HepG2 (cell line): ENCODE measurements around the gene SLC9A9. TPM values are rescaled to one million over a fixed set of nuclear protein-coding genes. Genes with fewer than 3 reads are reported as not detected.

Experiments used
- ATAC-seq: fragments of 200-7000 bp; cut with Tn5 transposase; 3 replicates; pipeline ENCODE4 v1.9.1; 2020; ENCODE audit warnings: mild to moderate bottlenecking, moderate library complexity
- BruUV-seq: library from RNA; stranded (reverse); fragments of 400-500 nt; replicated peaks from 2 replicates; lab custom pipeline; 2021; lab: Mats Ljungman, UMichigan
- CTCF ChIA-PET: fragments of 300-600 bp; formaldehyde crosslinking; extraction: SDS; loops from one replicate; lab custom pipeline; 2021; ENCODE audit warnings: low total read pairs, inconsistent platforms, low intra/inter-chr PET ratio; lab: Yijun Ruan, JAX
- POLR2A ChIA-PET: fragments of 350-600 bp; sonication (Branson Sonifier 250); formaldehyde crosslinking; loops from one replicate; lab custom pipeline; 2020; ENCODE audit warnings: antibody characterized with exemption, inconsistent platforms; lab: Yijun Ruan, JAX
- DNase-seq: peaks from one replicate; pipeline ENCODE4 v3.0.0-alpha.2; 2015; ENCODE audit warnings: low spot score
- FAIRE-seq: peaks from 3 replicates; lab custom pipeline; 2011; peaks lifted over from hg19 to GRCh38; lab: Jason Lieb, UNC
- H2AFZ ChIP-seq: one replicate; pipeline ENCODE4 v1.6.1; 2011; ENCODE audit warnings: low read length, inconsistent platforms
- H3K27ac ChIP-seq: fragments of 300-600 bp; 3 replicates; pipeline ENCODE4 v1.8.0; 2011; ENCODE audit warnings: mixed run types, mild to moderate bottlenecking, mixed read lengths, low read length, inconsistent platforms; ENCODE audit not compliant: insufficient read depth; ENCODE audit errors: extremely low read length
- H3K27me3 ChIP-seq, 2 experiments: fragments of 200-600 bp in 1 of 2; 2 replicates in 1 of 2; 3 replicates in 1 of 2; pipeline versions ENCODE4 v1.6.0 to v1.8.0; 2011; ENCODE audit warnings: low read length in 2 of 2, mild to moderate bottlenecking in 2 of 2, moderate library complexity in 2 of 2, inconsistent platforms in 1 of 2; ENCODE audit not compliant: insufficient read depth in 2 of 2, control insufficient read depth in 1 of 2
- H3K36me3 ChIP-seq, 2 experiments: fragments of 200-600 bp in 1 of 2; replicated peaks in 1 of 2; 2 replicates in 1 of 2; 3 replicates in 1 of 2; pipeline versions ENCODE4 v1.5.1 to v1.8.0; 2011; ENCODE audit warnings: low read length in 2 of 2, inconsistent platforms in 1 of 2; ENCODE audit not compliant: insufficient read depth in 2 of 2, control insufficient read depth in 1 of 2
- H3K4me1 ChIP-seq: 2 replicates; pipeline ENCODE4 v1.5.1; 2012; ENCODE audit warnings: low read length, inconsistent platforms; ENCODE audit not compliant: insufficient read depth
- H3K4me2 ChIP-seq: 2 replicates; pipeline ENCODE4 v1.6.0; 2011; ENCODE audit warnings: low read depth, low read length, inconsistent platforms
- H3K4me3 ChIP-seq, 3 experiments: fragments of 200-600 bp in 1 of 3; sonication (generic), shearing (Covaris generic) in 1 of 3; replicated peaks in 1 of 3; 2 replicates each; pipeline ENCODE4 v1.5.1; 2011 to 2016; ENCODE audit warnings: low read length in 3 of 3, inconsistent platforms in 2 of 3, low read depth in 2 of 3, mild to moderate bottlenecking in 2 of 3, control low read depth in 1 of 3, mixed read lengths in 1 of 3; ENCODE audit not compliant: insufficient read depth in 1 of 3
- H3K79me2 ChIP-seq: one replicate; pipeline ENCODE4 v1.6.1; 2011; ENCODE audit warnings: low read length, inconsistent platforms; ENCODE audit not compliant: insufficient read depth
- H3K9ac ChIP-seq: 2 replicates; pipeline ENCODE4 v1.6.0; 2011; ENCODE audit warnings: mild to moderate bottlenecking, low read depth, low read length, inconsistent platforms; ENCODE audit not compliant: insufficient read depth
- H3K9me3 ChIP-seq: 2 replicates; pipeline ENCODE4 v1.5.1; 2012; ENCODE audit warnings: mild to moderate bottlenecking, low read length
- H4K20me1 ChIP-seq: 2 replicates; pipeline ENCODE4 v1.6.0; 2011; ENCODE audit warnings: inconsistent platforms, mild to moderate bottlenecking, low read length, moderate library complexity; ENCODE audit not compliant: insufficient read depth
- ARHGAP35 ChIP-seq: sonication (generic); formaldehyde crosslinking; IDR thresholded peaks from 2 replicates; pipeline ENCODE4 v1.9.0; 2022; ENCODE audit warnings: mild to moderate bottlenecking, inconsistent platforms, moderate library complexity, missing genetic modification reagents, borderline replicate concordance
- ASH2L ChIP-seq: fragments of 300-600, 200-600 bp; sonication (generic); IDR thresholded peaks from 2 replicates; pipeline ENCODE4 v1.7.0; 2017; ENCODE audit warnings: low read depth, mild to moderate bottlenecking, moderate library complexity, mixed read lengths, low read length; ENCODE audit not compliant: insufficient read length
- CBFB ChIP-seq: sonication (generic); formaldehyde crosslinking; IDR thresholded peaks from 2 replicates; pipeline ENCODE4 v1.4.0; 2020; ENCODE audit warnings: missing genetic modification reagents
- HNRNPK ChIP-seq: fragments of 200-400 bp; formaldehyde crosslinking; IDR thresholded peaks from 2 replicates; pipeline ENCODE4 v1.6.1; 2018; ENCODE audit warnings: low read length, low read depth, moderate library complexity, mild to moderate bottlenecking; ENCODE audit not compliant: poor library complexity, severe bottlenecking
- KLF6 ChIP-seq: IDR thresholded peaks from 2 replicates; pipeline ENCODE4 v1.8.0; 2016; ENCODE audit warnings: missing biosample characterization, missing genetic modification reagents
- LCORL ChIP-seq, 2 experiments: fragments of 450-650 bp in 1 of 2; sonication (generic) in 1 of 2; formaldehyde crosslinking in 1 of 2; IDR thresholded peaks; 2 replicates each; pipeline versions ENCODE4 v1.5.0 to v1.6.1; 2017 to 2020; ENCODE audit warnings: antibody characterized with exemption in 1 of 2, missing genetic modification reagents in 1 of 2
- MAFF ChIP-seq: IDR thresholded peaks from 2 replicates; pipeline ENCODE4 v1.6.1; 2011; ENCODE audit warnings: low read depth, low read length, improper control_type of control experiment
- MEIS1 ChIP-seq: sonication (generic); formaldehyde crosslinking; IDR thresholded peaks from 2 replicates; pipeline ENCODE4 v1.9.0; 2021; ENCODE audit warnings: mild to moderate bottlenecking, missing genetic modification reagents, moderate library complexity, borderline replicate concordance
- MZF1 ChIP-seq: sonication (generic); formaldehyde crosslinking; IDR thresholded peaks from 2 replicates; pipeline ENCODE4 v1.8.1; 2023; ENCODE audit warnings: mild to moderate bottlenecking, missing genetic modification reagents, borderline replicate concordance
- NKX3-1 ChIP-seq: sonication (generic); formaldehyde crosslinking; IDR thresholded peaks from 2 replicates; pipeline ENCODE4 v1.5.0; 2020; ENCODE audit warnings: missing genetic modification reagents
- RNF219 ChIP-seq: sonication (generic); formaldehyde crosslinking; IDR thresholded peaks from 2 replicates; pipeline ENCODE4 v1.5.0; 2020; ENCODE audit warnings: mild to moderate bottlenecking, missing genetic modification reagents
- SMAD9 ChIP-seq: sonication (generic); formaldehyde crosslinking; IDR thresholded peaks from 2 replicates; pipeline ENCODE4 v1.5.1; 2020; ENCODE audit warnings: mild to moderate bottlenecking, missing genetic modification reagents
- SMC3 ChIP-seq: IDR thresholded peaks from 2 replicates; pipeline ENCODE4 v1.6.1; 2011; ENCODE audit warnings: low read length, improper control_type of control experiment
- TAF15 ChIP-seq: fragments of 200-400 bp; formaldehyde crosslinking; IDR thresholded peaks from one replicate; pipeline ENCODE4 v1.6.1; 2018; ENCODE audit warnings: mild to moderate bottlenecking, low read depth, low read length; ENCODE audit not compliant: poor library complexity, severe bottlenecking
- TBL1XR1 ChIP-seq: fragments of 150-350 bp; IDR thresholded peaks from 2 replicates; pipeline ENCODE4 v1.6.1; 2014; ENCODE audit warnings: borderline replicate concordance, low read length; ENCODE audit not compliant: partially characterized antibody
- XBP1 ChIP-seq: sonication (generic); formaldehyde crosslinking; IDR thresholded peaks from 2 replicates; pipeline ENCODE4 v1.5.0; 2020; ENCODE audit warnings: missing genetic modification reagents
- ZNF143 ChIP-seq: sonication (generic); formaldehyde crosslinking; IDR thresholded peaks from 2 replicates; pipeline ENCODE4 v1.4.0; 2020; ENCODE audit warnings: missing genetic modification reagents
- ZNF431 ChIP-seq: sonication (generic); formaldehyde crosslinking; IDR thresholded peaks from 2 replicates; pipeline ENCODE4 v1.9.0; 2022; ENCODE audit warnings: missing genetic modification reagents, low read depth, mild to moderate bottlenecking, borderline replicate concordance
- ZNF687 ChIP-seq: sonication (generic); formaldehyde crosslinking; IDR thresholded peaks from 2 replicates; pipeline ENCODE4 v1.5.1; 2020; ENCODE audit warnings: mild to moderate bottlenecking, missing genetic modification reagents, moderate library complexity
- WGBS: methylation state at CpG from one replicate; pipeline ENCODE4 v1.1.6; 2017; ENCODE audit warnings: low lambda C conversion rate; 5-methylcytosine and 5-hydroxymethylcytosine counted together
- in situ Hi-C: cut with HindIII; loops from 2 replicates; pipeline ENCODE4 v1.10.0; 2017; ENCODE audit warnings: low pct_unique_long_range_greater_than_20kb; ENCODE audit not compliant: extremely low pct_ligation_motif_present
- intact Hi-C: fragments of 100-400 bp; cut with micrococcal nuclease; formaldehyde crosslinking; loops from one replicate; pipeline ENCODE4 v1.10.0; 2022; ENCODE audit not compliant: unreplicated experiment
- polyA plus RNA-seq, 8 experiments: library from polyadenylated mRNA; depleted of rRNA in 3 of 8; stranded (reverse) in 7 of 8; unstranded in 1 of 8; fragments of >200 nt; fragmentation: Illumina TruSeq in 4 of 8; extraction: Trizol in 4 of 8; gene quantifications; 2 replicates each; pipeline versions ENCODE4 v1.2.1 to v1.2.3, GENCODE V29; 2011 to 2016; ENCODE audit warnings: low read depth in 4 of 8, missing spikeins in 1 of 8, mixed read lengths in 1 of 8; ENCODE audit not compliant: insufficient read depth in 1 of 8
- total RNA-seq, 5 experiments: library from RNA; depleted of rRNA; stranded (reverse); fragments of >200 nt; fragmentation: Illumina TruSeq; extraction: Trizol; gene quantifications; 2 replicates each; pipeline ENCODE4 v1.2.3, GENCODE V29; 2016; ENCODE audit warnings: low read depth in 1 of 5

Gene SLC9A9
- total and polyA plus RNA-seq, 2 of the 13 experiments (the other 11 are each of a cell fraction or from before 2014, with no cell fraction given): not detected

GRCh38 chr3:143827425-143827824, 20.8 kb downstream of the SLC9A9 start:
- Histone ChIP-seq H3K27me3 (no peaks in the 10 kb centered on the region), H3K4me1 (no peaks in the 10 kb centered on the region), H3K4me2 (no peak overlapping the region), H4K20me1 (no peaks in the 10 kb centered on the region), H2AFZ (no peak overlapping the region), H3K79me2 (no peaks in the 10 kb centered on the region), H3K9me3 (no peaks in the 10 kb centered on the region), H3K27ac (no peak overlapping the region), H3K9ac (no peak overlapping the region), H3K4me3 (no peak overlapping the region), H3K36me3 (no peaks in the 10 kb centered on the region)
- BruUV-seq: no TSS peak
- intact Hi-C loops: no loop called here
- in situ Hi-C loops: no loop called here
- DNase-seq: no peak
- 4% methylated on average over 2 of the region's 2 CpGs for WGBS
- no peak for FAIRE-seq
- ATAC-seq: no peak
- CTCF ChIA-PET: no interaction called here
- POLR2A ChIA-PET: no interaction called here
- no peak for TF ChIP-seq MAFF
- TF ChIP-seq MEIS1 (CRISPR knock-in tag): no peak
- no peak for TF ChIP-seq HNRNPK
- no peak for TF ChIP-seq SMAD9 (CRISPR knock-in tag)
- TF ChIP-seq TBL1XR1: no peak
- TF ChIP-seq NKX3-1 (CRISPR knock-in tag): no peak
- TF ChIP-seq ZNF143 (CRISPR knock-in tag): no peak
- no peak for TF ChIP-seq XBP1
- no peak for TF ChIP-seq RNF219 (CRISPR knock-in tag)
- no peak for TF ChIP-seq KLF6 (CRISPR knock-in tag)
- TF ChIP-seq LCORL (IDR thresholded peaks at IDR 0.05): no peak
- no peak for TF ChIP-seq LCORL (CRISPR knock-in tag; IDR thresholded peaks at IDR 0.05)
- TF ChIP-seq SMC3: no peak
- no peak for TF ChIP-seq ZNF431
- no peak for TF ChIP-seq ARHGAP35 (CRISPR knock-in tag)
- TF ChIP-seq CBFB (CRISPR knock-in tag): no peak
- no peak for TF ChIP-seq TAF15
- TF ChIP-seq ZNF687 (CRISPR knock-in tag): no peak
- no peak for TF ChIP-seq ASH2L
- TF ChIP-seq MZF1 (CRISPR knock-in tag): no peak
